ENCODE measurements around the gene NPIPB13. TPM values are rescaled to one million over a fixed set of nuclear protein-coding genes. Genes with fewer than 3 reads are reported as not detected.
"Not testable (repeated sequence)": the region's sequence is repeated elsewhere in the genome, so short reads cannot be mapped to it uniquely, and the experiment has no call there.

The NPIPB13 gene
- total and polyA plus RNA-seq, 2 of the 4 experiments (the other 2 are of a cell fraction), result 0.54 to 4.4 TPM

- H3K18ac ChIP-seq (ENCODE audit: low read depth, low read length); H2BK5ac ChIP-seq (ENCODE audit: low read depth, low read length, poor library complexity, severe bottlenecking); H4K5ac ChIP-seq (ENCODE audit: low read depth, low read length); CTCF ChIA-PET; H3K23ac ChIP-seq (ENCODE audit: low read depth, low read length); H3K9me3 ChIP-seq (ENCODE audit: control insufficient read depth, insufficient read depth, low read length); H2BK15ac ChIP-seq (ENCODE audit: low read depth, low read length); in situ Hi-C loops (cut with MboI; ENCODE audit: low sequenced_read_pairs); H2AK9ac ChIP-seq (replicated peaks; ENCODE audit: low read depth, low read length, poor library complexity); H3K79me1 ChIP-seq (ENCODE audit: low read depth in 1 of 2, low read length in 2 of 2); H3K4ac ChIP-seq (ENCODE audit: low read depth, low read length); H3K14ac ChIP-seq (replicated peaks; ENCODE audit: low read depth, low read length); H3K36me3 ChIP-seq (ENCODE audit: control insufficient read depth, insufficient read depth, low read length); H3K4me1 ChIP-seq (ENCODE audit: control insufficient read depth, insufficient read depth, low read length); H4K8ac ChIP-seq (ENCODE audit: low read depth in 2 of 2, low read length in 2 of 2); H4K20me1 ChIP-seq (ENCODE audit: insufficient read depth, low read length); H3K27me3 ChIP-seq (ENCODE audit: control insufficient read depth, insufficient read depth, low read length); H3K9me1 ChIP-seq (ENCODE audit: insufficient read depth, low read length); intact Hi-C loops (cut with micrococcal nuclease); H2BK120ac ChIP-seq (ENCODE audit: low read depth, low read length); H3K9ac ChIP-seq (ENCODE audit: low read depth, low read length); POLR2A ChIA-PET (ENCODE audit: unreplicated experiment); DNase-seq; H3K27ac ChIP-seq (ENCODE audit: insufficient read depth, low read length); dilution Hi-C loops (cut with HindIII; ENCODE audit: low sequenced_read_pairs, unreplicated experiment); H4K91ac ChIP-seq (ENCODE audit: insufficient read depth, low read depth, low read length); H2BK20ac ChIP-seq (ENCODE audit: low read depth, low read length); H2AFZ ChIP-seq (replicated peaks; ENCODE audit: low read length, poor library complexity); H3K56ac ChIP-seq (ENCODE audit: extremely low read depth, insufficient read depth, low read length); BruUV-seq (replicated peaks); H2AK5ac ChIP-seq (ENCODE audit: low read depth, low read length): not testable (repeated sequence)
- Histone ChIP-seq H3K4me3 (ENCODE audit: insufficient read depth, low read depth, low read length) (peak overlapping the region; percentile 46), H3K4me2 (ENCODE audit: low read depth, low read length) (peak overlapping the region; percentile 65)
- no CpG with 5 or more reads among the region's 52 CpGs for WGBS, 2 experiments (ENCODE audit: extremely low coverage in 2 of 2, insufficient read length in 1 of 2)
- ATAC-seq (ENCODE audit: low read depth), result peak; percentile 67
Observed at GRCh38 chr16:30205541-30206236, 42.6 kb downstream of the NPIPB13 start.

- CTCF ChIA-PET; H3K79me1 ChIP-seq (ENCODE audit: low read depth in 1 of 2, low read length in 2 of 2); H3K56ac ChIP-seq (ENCODE audit: extremely low read depth, insufficient read depth, low read length); intact Hi-C loops (cut with micrococcal nuclease); H3K27ac ChIP-seq (ENCODE audit: insufficient read depth, low read length); H3K4me2 ChIP-seq (ENCODE audit: low read depth, low read length); H3K4ac ChIP-seq (ENCODE audit: low read depth, low read length); H3K9me1 ChIP-seq (ENCODE audit: insufficient read depth, low read length); POLR2A ChIA-PET (ENCODE audit: unreplicated experiment); H2BK15ac ChIP-seq (ENCODE audit: low read depth, low read length); H2BK20ac ChIP-seq (ENCODE audit: low read depth, low read length); H3K23ac ChIP-seq (ENCODE audit: low read depth, low read length); H4K91ac ChIP-seq (ENCODE audit: insufficient read depth, low read depth, low read length); H3K14ac ChIP-seq (replicated peaks; ENCODE audit: low read depth, low read length); H4K20me1 ChIP-seq (ENCODE audit: insufficient read depth, low read length); H3K9ac ChIP-seq (ENCODE audit: low read depth, low read length); DNase-seq; H3K18ac ChIP-seq (ENCODE audit: low read depth, low read length); H2BK120ac ChIP-seq (ENCODE audit: low read depth, low read length); H3K4me1 ChIP-seq (ENCODE audit: control insufficient read depth, insufficient read depth, low read length); H4K8ac ChIP-seq (ENCODE audit: low read depth in 2 of 2, low read length in 2 of 2); H2AFZ ChIP-seq (replicated peaks; ENCODE audit: low read length, poor library complexity); H3K27me3 ChIP-seq (ENCODE audit: control insufficient read depth, insufficient read depth, low read length); H3K9me3 ChIP-seq (ENCODE audit: control insufficient read depth, insufficient read depth, low read length); H2AK9ac ChIP-seq (replicated peaks; ENCODE audit: low read depth, low read length, poor library complexity); BruUV-seq (replicated peaks); dilution Hi-C loops (cut with HindIII; ENCODE audit: low sequenced_read_pairs, unreplicated experiment); H4K5ac ChIP-seq (ENCODE audit: low read depth, low read length); H3K4me3 ChIP-seq (ENCODE audit: insufficient read depth, low read depth, low read length); H2AK5ac ChIP-seq (ENCODE audit: low read depth, low read length); H3K36me3 ChIP-seq (ENCODE audit: control insufficient read depth, insufficient read depth, low read length); H2BK5ac ChIP-seq (ENCODE audit: low read depth, low read length, poor library complexity, severe bottlenecking): not testable (repeated sequence)
- no CpG with 5 or more reads among the region's 15 CpGs for WGBS, 2 experiments (ENCODE audit: extremely low coverage in 2 of 2, insufficient read length in 1 of 2)
- ATAC-seq (ENCODE audit: low read depth), result peak; percentile 76
- in situ Hi-C loops (cut with MboI; ENCODE audit: low sequenced_read_pairs), result loop anchor here (25.0 kb wide), 1 partner anchor 213 kb away; the partner anchor contains the start of gene ZNF771
Observed at GRCh38 chr16:30199608-30200343, 48.5 kb downstream of the NPIPB13 start.
